GM18870 (cell line): ENCODE measurements around the gene ZDHHC8.

Experiments
- ATAC-seq: cut with Tn5 transposase; IDR thresholded peaks from one replicate; pipeline ENCODE4 v1.9.1; 2021; ENCODE audit warnings: moderate library complexity; ENCODE audit not compliant: unreplicated experiment

The ZDHHC8 gene

DNA sequence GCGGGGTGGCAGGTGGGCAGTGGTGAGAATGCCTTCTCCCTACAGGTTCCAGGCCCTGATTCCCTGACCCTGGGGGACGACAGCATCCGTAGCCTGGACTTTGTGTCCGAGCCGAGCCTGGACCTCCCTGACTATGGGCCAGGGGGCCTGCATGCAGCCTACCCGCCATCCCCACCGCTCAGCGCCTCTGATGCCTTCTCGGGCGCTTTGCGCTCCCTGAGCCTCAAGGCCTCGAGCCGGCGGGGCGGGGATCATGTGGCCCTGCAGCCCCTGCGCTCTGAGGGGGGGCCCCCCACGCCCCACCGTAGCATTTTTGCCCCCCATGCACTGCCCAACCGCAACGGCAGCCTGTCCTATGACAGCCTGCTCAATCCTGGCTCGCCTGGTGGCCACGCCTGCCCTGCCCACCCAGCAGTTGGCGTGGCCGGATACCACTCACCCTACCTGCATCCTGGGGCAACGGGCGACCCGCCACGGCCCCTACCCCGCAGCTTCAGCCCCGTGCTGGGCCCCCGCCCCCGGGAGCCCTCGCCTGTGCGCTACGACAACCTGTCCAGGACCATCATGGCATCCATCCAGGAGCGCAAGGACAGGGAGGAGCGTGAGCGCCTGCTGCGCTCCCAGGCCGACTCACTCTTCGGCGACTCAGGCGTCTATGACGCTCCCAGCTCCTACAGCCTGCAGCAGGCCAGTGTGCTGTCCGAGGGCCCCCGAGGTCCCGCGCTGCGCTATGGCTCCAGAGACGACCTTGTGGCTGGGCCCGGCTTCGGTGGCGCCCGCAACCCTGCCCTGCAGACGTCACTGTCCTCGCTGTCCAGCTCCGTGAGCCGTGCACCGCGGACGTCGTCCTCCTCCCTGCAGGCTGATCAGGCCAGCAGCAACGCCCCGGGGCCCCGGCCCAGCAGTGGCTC is 11.4 kb downstream of the ZDHHC8 start:
- no peak for ATAC-seq

DNA sequence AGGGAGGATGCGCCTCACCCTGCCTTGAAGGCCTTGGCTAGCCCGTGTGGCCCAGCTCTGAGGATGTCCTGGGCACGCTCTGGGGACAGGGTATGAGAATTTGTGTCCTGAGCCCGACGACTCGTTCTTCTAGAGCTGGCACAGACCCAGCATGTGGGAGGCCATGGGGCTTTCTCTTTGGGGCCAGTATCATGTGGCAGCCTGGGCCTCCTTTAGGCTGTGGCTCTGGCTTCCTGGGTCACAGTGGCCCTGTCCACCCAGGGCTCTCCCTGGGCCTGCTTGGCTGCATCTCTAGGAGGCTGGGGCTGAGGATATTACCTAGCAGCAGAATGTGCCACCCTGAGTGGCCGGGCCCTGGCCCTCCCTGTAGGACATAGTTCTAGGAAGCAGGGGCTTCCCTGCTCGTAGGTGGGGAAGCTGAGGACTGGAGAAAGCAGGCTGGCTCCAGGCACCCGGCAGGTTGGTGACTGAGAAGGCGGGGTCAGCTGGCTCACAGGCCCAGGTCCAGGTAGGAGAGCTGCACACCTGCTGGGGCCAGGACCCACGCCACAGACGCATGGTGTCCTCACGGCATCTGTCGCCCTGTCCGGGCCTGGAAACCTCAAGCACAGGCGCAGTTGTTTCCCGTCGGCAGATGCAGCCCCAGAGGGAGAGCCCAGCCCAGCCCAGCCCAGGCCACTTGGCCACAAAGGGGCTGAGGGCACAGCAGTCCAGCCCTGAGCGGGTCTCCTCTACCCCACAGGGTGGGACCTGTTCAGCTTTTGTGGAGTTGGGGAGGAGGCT is 12.5 kb downstream of the ZDHHC8 start:
- ATAC-seq, result no peak

DNA sequence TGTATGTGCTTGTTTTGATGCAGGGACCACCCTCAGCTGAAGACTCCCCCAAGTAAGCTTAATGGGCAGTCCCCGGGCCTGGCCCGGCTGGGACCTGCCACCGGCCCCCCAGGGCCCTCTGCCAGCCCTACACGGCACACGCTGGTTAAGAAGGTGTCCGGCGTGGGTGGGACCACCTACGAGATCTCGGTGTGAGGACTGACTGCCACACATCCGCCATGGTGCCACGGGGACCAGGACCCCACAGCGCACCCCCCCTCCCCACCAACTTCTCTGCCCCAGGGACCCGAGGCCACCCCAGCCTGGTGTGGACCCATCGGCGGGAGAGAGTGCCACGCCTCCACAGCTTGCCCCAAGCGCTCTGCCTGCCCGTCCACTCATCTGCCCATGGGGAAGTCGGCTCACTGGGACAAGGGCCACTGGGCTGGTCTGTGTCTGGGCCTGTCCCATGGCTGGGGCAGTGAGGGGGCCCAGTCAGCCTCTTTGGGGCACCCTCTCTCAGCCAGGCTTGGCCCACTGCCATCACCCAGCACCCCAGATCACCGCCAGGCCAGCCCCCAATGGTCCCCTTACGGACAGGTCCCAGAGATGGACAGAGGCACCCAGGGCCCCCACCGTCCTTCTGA is 13.7 kb downstream of the ZDHHC8 start:
- ATAC-seq, result no peak

DNA sequence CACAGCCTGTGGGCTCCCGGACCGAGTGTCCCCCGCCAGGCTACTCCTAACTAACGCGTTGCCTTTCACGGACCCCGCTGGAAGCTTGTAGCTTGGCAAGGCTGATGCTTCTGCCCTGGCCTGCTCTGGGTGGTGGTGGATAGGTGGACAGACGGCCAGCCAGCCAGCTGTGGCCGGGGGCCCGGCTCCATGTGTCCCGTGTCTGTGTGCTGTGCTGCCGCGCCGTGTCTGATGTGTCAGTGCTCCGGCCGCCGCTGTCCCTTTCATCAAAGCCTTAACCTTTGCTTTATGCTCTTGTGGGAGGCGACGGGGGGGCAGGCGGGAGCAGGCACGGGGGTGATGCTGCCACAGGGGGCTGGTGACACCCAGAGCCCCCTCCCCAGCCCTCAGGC is 14.2 kb downstream of the ZDHHC8 start:
- no peak for ATAC-seq

DNA sequence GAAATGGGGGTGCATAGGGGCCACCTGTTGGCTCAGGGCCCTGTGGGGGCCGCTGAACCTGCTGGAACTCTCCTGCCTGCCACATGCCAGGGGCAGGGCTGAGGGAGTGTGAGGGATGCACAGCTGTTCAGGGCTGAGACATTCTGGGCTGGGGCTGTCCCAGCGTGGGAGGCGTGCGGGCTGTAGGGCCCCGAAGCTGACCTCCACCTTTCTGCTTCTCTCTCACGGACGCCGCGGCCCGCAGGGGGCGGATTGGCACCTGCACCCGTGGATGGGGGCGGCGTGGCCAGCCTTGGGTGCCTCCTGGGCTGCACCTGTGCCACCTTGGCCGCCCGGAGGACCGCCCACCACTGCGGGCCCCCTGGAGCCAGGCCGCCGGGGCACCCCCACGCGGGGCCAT is 15.2 kb downstream of the ZDHHC8 start:
- no peak for ATAC-seq

DNA sequence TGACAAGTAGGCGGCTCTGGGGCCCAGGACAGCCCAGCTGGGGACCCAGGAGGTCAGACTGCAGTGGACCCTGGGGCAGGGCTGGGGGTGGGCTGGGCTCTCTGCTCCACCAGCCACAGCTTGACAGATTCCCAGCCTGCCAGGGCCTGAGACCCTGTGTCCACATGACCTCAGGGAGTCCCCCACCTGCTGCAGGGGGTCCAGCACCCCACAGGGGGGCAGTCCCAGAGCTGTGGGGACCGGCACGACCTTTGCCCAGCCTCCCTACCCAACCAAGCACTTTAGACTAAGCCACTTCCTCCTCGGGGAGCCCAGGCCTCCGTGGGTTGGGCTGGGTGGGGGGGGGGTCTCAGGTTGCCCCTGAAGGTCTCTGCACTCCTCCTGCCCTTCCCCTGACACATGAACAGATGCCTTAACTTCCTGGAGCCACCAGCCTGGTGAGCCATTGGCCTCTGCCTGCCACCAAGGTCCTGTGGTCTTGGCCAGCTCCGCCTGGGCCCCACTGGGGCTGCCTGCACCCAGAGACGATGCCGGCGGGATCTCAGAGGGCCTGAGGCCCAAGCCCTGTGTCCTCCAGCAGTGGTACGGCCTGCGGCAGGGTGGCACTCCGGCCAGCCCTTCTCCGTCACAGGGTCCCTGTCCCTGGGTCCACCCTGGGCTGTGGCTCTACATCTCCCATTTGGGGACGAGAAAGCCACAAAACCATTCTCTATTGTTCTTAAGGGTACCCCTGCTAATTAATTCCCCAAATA is 15.8 kb downstream of the ZDHHC8 start:
- no peak for ATAC-seq

DNA sequence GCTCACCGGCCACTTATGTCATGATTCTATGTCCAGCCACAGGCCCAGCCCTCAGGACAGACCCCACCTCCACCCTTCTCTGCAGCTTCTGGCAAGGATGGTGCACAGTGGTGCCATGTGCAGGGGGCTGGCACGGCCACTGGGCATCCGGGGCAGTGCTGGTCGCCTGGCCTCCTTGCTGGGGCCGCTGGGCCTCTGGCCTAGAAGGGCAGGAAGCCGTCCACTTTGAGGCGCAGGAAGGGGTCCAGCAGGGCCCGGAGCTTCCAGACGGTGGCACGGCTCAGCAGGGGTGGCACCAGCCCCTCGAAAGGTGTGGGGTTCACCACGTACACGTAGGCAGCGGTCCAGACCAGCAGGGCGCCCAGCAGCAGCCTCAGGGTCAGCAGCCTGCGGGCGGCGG is 16.8 kb downstream of the ZDHHC8 start:
- ATAC-seq, result no peak

DNA sequence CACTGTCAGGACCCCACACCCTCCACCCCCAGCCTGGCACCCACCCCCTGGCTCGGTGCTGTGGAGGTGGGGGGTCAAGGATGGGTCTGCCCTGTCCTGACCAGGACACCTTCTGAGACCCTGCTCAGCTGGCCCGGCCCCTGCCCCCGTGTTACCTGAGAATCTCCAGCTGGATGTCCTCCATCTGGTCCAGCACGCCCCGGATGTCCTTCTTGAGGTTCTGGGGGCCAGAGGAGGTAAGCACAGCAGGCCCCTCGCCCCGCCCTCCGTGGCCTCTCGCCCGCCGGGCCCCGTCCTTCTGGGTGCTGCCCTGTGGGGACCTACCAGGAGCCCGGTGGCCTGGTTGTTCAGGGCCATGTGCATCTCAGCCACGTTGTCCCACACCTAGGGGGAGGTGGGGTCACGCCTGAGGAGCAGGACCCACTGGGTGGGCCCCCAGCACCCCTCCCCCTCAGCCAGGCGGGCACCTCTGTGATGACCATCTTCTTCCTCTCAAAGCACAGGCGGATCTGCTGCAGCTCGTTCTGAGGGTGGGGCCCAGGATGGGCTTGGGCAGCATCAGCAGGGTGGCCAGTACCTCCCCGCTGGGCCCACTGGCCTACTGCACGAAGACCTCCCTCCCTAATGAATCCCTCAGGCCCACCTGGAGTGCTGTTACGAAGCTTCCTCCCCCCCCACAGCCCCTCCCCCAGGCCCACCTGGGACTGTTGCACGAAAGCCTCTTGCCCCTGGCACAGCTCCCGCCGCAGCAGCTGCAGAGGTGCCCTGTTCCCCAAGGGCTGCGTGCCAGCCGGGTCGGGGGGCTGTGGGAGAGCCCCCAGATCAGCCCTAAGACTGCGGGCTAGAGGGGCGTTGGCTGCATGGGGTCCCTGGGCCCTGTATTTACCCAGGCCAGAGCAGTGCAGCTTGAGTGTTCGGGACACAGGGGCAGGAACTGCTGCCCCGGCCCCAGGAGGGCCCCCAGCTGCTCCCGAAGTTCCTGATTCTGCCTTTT is 17.9 kb downstream of the ZDHHC8 start:
- no peak for ATAC-seq

DNA sequence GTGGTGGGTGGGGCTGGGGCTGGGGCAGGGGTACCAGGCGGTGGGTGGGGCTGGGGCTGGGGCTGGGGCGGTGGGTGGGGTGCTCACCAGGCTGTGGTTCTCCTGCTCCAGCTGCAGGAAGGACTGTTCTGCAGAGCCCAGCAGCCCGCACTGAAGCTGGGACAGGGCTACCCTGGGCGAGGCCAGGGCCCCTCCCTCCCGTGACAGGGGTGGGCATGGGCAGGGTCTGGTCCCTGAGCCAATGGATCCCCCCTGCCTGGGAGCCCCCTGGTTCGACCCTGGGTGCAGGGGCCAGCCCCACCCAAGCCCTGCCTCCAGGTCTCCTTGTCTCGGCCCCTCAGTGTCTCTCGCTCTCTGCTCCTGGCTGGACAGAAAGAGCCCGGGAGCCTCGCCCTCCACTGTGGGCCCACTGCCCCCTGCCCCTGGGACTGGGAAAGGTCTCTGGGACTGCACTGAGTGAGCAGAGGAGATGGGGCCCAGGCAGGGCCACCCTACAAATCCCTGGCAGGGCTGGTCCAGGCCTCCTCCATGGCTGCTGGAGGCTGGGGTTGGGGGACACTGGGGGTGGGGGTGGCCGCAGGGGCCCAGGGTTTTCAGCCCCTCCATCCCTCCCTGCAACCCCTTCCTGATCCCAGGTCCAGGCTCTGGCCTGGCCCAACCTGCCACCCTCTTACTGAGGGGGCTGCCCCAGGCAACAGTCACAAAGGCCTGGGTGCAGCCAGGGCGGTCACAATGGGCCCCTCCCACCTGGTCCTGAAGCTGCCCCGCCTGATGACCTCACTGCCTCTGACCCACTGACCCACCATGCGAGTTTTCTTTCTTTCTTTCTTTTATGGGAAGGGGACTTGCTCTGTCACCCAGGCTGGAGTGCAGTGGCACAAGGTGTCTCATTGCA is 19.0 kb downstream of the ZDHHC8 start, which contains the start of gene CCDC188:
Gene CCDC188, minus strand, starts transcription at position 675 of the 895 bp plus-strand sequence. Its CDS starts 69 bp downstream, at position 606.
- no peak for ATAC-seq

DNA sequence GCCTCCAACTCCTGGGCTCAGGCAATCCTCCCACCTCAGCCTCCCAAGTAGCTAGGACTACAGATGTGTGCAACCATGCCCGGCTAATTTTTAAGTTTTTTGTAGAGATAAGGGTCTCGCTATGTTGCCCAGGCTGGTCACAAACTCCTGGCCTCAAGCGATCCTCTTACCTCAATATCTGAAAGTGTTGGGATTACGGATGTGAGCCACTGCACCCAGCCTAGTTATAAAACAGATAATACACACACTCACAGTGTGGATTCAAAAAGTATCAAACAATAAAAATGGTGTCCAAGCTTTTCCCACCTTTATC is 19.6 kb downstream of the ZDHHC8 start:
- ATAC-seq, result no peak

DNA sequence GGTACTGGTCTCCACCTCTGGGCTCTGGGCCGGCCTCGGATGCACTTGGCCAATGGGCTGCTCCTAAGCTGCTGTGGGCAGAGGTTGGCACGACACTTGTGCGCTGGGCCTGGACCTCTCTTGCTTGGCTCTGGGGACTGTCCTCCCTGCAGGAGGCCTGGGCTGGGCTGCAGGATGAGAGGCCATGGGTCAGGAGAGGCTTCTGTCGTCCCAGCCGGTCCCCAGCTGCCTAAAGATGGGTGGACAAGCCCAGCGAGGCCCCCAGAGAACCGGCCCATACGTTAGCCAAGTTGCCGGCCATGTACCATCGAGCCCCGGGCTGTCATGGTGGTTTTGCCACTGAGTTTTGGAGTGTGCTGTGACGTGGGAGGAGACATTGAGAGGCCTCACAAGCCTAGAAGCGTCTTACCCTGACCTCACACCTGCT is 20.9 kb downstream of the ZDHHC8 start:
- no peak for ATAC-seq

DNA sequence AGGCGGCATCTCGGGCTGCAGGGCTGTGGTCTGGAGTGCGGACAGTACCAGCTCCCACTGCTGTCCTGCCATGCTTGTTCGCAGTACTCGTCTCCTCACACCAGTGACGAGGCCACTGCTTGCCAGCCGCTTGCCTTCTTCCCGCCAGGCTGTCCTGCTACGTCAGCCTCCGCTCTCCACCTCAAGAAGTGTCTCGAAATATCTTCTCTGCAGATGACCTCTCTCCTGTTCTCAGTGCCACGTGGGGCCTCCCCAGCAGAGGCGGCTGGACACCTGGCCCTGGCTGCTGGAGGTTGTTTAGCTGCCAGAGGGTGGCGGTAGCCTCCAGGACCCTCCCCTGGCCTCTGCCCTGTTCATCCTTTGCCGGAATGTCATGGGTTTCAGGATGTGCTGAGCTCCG is 22.3 kb downstream of the ZDHHC8 start:
- ATAC-seq, result no peak

DNA sequence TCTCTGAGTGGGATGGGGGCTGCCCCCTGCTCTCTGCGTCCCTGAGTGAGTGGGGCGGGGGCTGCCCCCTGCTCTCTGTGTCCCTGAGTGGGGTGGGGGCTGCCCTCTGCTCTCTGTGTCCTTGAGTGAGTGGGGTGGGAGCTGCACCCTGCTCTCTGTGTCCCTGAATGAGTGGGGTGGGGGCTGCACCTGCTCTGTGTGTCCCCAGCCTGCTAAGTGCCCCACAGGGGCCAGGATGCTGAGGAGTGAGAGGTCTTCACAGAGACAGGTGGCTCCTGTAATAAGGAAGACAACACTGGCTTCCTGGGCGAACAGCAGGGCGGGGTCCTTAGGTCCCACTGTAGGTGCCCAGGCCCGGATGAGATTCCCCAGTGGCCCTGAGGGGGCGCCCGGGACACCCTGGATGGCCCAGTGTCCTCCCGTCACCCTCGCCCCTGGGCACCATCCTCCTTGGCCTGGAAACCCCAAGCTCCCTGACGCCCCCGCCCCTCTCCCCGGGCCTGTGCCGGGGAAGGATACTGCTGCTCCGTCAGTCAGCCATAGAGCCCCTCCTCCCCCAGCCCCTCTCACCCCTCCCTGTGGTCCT is 23.1 kb downstream of the ZDHHC8 start:
- ATAC-seq, result no peak

DNA sequence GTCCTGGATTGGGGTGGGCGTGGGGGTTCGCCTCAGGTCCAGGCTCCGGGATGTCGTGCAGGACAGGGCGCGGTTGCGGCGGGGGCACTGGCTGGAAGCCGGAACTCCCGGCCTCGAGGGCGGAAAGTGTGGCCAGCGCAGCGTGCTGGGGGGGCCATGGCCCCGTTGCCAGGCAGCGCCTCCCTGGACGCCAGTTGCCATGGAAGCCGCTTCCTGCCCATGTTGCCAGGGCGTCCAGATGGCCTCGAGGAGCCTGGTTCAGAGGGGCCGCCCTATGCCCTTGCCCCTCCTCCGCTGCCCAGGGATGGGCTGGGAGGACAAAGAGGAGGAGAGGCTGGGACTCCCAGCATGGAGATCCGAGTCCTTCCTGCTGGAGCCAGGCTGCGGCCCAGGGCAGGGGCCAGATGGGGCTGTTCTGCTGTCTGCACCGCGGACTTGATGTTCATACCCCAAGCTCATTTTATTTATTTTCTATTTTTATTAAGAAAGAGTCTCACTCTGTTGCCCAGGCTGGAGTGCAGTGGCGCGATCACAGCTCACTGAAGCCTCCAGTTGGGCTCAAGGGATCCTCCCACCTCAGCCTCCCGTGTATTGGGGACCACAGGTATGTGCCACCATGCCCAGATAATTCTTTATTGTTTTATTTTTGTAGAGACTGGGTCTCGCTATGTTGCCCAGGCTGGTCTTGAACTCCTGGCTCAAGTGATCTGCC is 23.9 kb downstream of the ZDHHC8 start:
- ATAC-seq, result no peak

DNA sequence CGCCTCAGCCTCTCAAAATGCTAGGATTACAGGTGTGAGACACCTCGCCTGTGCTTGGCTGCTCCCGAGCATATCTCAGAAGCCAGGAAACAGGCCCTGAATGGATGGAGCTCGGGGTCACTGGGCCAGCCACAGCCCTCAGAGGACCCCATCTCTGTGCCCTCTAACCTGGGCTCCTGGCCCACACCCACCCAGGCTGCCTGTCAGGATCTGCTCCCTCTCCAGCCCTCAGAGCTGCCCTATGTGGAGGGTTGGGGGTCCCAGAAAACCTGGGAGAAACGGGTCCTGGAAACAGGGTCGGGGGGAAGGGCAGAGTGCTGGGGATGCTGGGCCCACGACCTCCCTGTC is 24.4 kb downstream of the ZDHHC8 start:
- no peak for ATAC-seq

DNA sequence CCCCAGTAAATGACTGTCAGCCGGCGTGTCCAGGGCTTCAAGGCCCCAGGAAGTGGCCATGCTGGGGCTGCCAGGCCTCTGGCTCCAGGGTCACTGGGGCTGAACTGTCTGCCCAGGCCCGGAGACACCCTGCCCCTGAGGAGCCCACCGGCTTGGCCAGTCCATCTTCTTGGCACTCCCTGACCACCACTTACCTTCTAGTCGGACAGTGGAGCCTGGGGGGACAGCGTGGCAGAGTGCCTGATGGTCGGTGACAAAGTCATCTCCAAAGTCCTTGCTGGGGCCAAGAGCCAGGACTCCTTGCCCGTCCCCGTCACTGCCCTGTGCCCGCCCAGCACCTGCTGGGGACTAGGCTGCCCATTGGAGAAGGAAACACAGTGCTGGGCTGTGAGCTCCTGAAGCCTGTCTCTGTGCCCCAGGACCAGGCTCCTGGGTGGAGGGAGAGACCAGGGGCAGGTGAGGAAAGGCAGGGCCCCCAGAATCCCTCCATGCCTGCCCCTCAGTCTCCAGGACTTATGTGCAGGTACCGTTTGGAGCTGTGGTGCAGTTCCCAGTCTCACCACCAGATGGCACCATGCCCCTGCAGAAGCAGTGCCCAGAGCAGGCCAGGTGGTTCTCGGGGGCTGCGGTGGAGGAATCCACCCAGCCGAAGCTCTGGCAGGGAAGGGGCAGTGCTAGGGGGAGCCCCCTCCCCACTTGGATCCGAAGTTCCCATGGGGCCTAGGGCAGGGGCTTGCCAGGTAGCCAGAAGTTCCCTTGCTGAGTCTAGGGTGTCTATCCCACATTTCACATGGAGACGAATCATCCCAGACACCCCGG is 25.2 kb downstream of the ZDHHC8 start:
- no peak for ATAC-seq
